HEK293 (cell line): ENCODE data around the gene INTS15.

Experiments
- IKZF3 ChIP-seq: fragments of 450-650 bp; IDR thresholded peaks from 2 replicates; pipeline ENCODE4 v1.5.0; 2018; ENCODE audit warnings: missing biosample characterization, mild to moderate bottlenecking, missing genetic modification characterization, moderate library complexity
- KLF1 ChIP-seq: fragments of 450-650 bp; formaldehyde crosslinking; IDR thresholded peaks from 2 replicates; pipeline ENCODE4 v1.5.1; 2016; ENCODE audit warnings: missing biosample characterization, missing genetic modification characterization
- KLF7 ChIP-seq: fragments of 450-650 bp; formaldehyde crosslinking; IDR thresholded peaks from 2 replicates; pipeline ENCODE4 v1.5.1; 2016; ENCODE audit warnings: missing biosample characterization, missing genetic modification characterization, borderline replicate concordance
- SALL2 ChIP-seq: fragments of 450-650 bp; formaldehyde crosslinking; IDR thresholded peaks from 2 replicates; pipeline ENCODE4 v1.5.0; 2017; ENCODE audit warnings: missing biosample characterization, mild to moderate bottlenecking, missing genetic modification characterization, borderline replicate concordance
- ZBTB1 ChIP-seq: fragments of 450-650 bp; formaldehyde crosslinking; IDR thresholded peaks from 2 replicates; pipeline ENCODE4 v1.5.1; 2016; ENCODE audit warnings: missing biosample characterization, missing genetic modification characterization
- ZFP69B ChIP-seq: fragments of 450-650 bp; formaldehyde crosslinking; IDR thresholded peaks from 2 replicates; pipeline ENCODE4 v1.5.1; 2016; ENCODE audit warnings: missing biosample characterization, missing genetic modification characterization
- ZNF114 ChIP-seq: fragments of 450-650 bp; formaldehyde crosslinking; IDR thresholded peaks from 2 replicates; pipeline ENCODE4 v1.5.0; 2017; ENCODE audit warnings: missing biosample characterization, missing genetic modification characterization
- ZNF140 ChIP-seq: fragments of 450-650 bp; formaldehyde crosslinking; IDR thresholded peaks from 2 replicates; pipeline ENCODE4 v1.5.1; 2016; ENCODE audit warnings: missing biosample characterization, missing genetic modification characterization
- ZNF169 ChIP-seq: fragments of 450-650 bp; formaldehyde crosslinking; IDR thresholded peaks from 2 replicates; pipeline ENCODE4 v1.5.1; 2016; ENCODE audit warnings: missing biosample characterization, missing genetic modification characterization
- ZNF2 ChIP-seq: fragments of 450-650 bp; formaldehyde crosslinking; IDR thresholded peaks from 2 replicates; pipeline ENCODE4 v1.5.1; 2016; ENCODE audit warnings: missing biosample characterization, missing genetic modification characterization
- ZNF223 ChIP-seq: fragments of 450-650 bp; formaldehyde crosslinking; IDR thresholded peaks from 2 replicates; pipeline ENCODE4 v1.5.1; 2016; ENCODE audit warnings: missing biosample characterization, missing genetic modification characterization
- ZNF248 ChIP-seq: fragments of 450-650 bp; formaldehyde crosslinking; IDR thresholded peaks from 2 replicates; pipeline ENCODE4 v1.5.1; 2017; ENCODE audit warnings: missing biosample characterization, missing genetic modification characterization
- ZNF280D ChIP-seq: fragments of 450-650 bp; formaldehyde crosslinking; IDR thresholded peaks from 2 replicates; pipeline ENCODE4 v1.5.1; 2016; ENCODE audit warnings: missing biosample characterization, missing genetic modification characterization
- ZNF335 ChIP-seq: fragments of 450-650 bp; formaldehyde crosslinking; conservative IDR thresholded peaks from 2 replicates; pipeline ENCODE4 v1.5.1; 2016; ENCODE audit warnings: missing biosample characterization, missing genetic modification characterization
- ZNF341 ChIP-seq: fragments of 450-650 bp; formaldehyde crosslinking; IDR thresholded peaks from 2 replicates; pipeline ENCODE4; 2016; ENCODE audit warnings: low read depth, missing biosample characterization, missing genetic modification characterization
- ZNF366 ChIP-seq: fragments of 450-650 bp; formaldehyde crosslinking; conservative IDR thresholded peaks from 2 replicates; pipeline ENCODE4 v1.5.1; 2016; ENCODE audit warnings: missing biosample characterization, missing genetic modification characterization
- ZNF37A ChIP-seq: fragments of 450-650 bp; IDR thresholded peaks from 2 replicates; pipeline ENCODE4 v1.5.1; 2018; ENCODE audit warnings: missing biosample characterization, missing genetic modification characterization
- ZNF521 ChIP-seq: fragments of 450-650 bp; formaldehyde crosslinking; IDR thresholded peaks from 2 replicates; pipeline ENCODE4 v1.5.1; 2017; ENCODE audit warnings: missing biosample characterization, mild to moderate bottlenecking, missing genetic modification characterization
- ZNF549 ChIP-seq: fragments of 450-650 bp; IDR thresholded peaks from 2 replicates; pipeline ENCODE4 v1.5.1; 2018; ENCODE audit warnings: missing biosample characterization, missing genetic modification characterization, mild to moderate bottlenecking, inconsistent platforms, moderate library complexity
- ZNF560 ChIP-seq: fragments of 450-650 bp; formaldehyde crosslinking; IDR thresholded peaks from 2 replicates; pipeline ENCODE4 v1.5.1; 2017; ENCODE audit warnings: missing biosample characterization, missing genetic modification characterization, borderline replicate concordance
- ZNF600 ChIP-seq: fragments of 450-650 bp; formaldehyde crosslinking; IDR thresholded peaks from 2 replicates; pipeline ENCODE4 v1.5.1; 2016; ENCODE audit warnings: missing biosample characterization, missing genetic modification characterization
- ZNF639 ChIP-seq: fragments of 450-650 bp; formaldehyde crosslinking; IDR thresholded peaks from 2 replicates; pipeline ENCODE4 v1.5.1; 2016; ENCODE audit warnings: missing biosample characterization, missing genetic modification characterization
- ZNF658 ChIP-seq: fragments of 450-650 bp; formaldehyde crosslinking; IDR thresholded peaks from 2 replicates; pipeline ENCODE4; 2016; ENCODE audit warnings: missing biosample characterization, missing genetic modification characterization
- ZNF670 ChIP-seq: fragments of 450-650 bp; formaldehyde crosslinking; IDR thresholded peaks from 2 replicates; pipeline ENCODE4 v1.5.1; 2016; ENCODE audit warnings: missing biosample characterization, missing genetic modification characterization, low read depth
- ZNF747 ChIP-seq: fragments of 450-650 bp; formaldehyde crosslinking; IDR thresholded peaks from 2 replicates; pipeline ENCODE4 v1.5.1; 2016; ENCODE audit warnings: missing biosample characterization, missing genetic modification characterization
- ZNF776 ChIP-seq: fragments of 450-650 bp; formaldehyde crosslinking; IDR thresholded peaks from 2 replicates; pipeline ENCODE4 v1.5.0; 2017; ENCODE audit warnings: missing biosample characterization, missing genetic modification characterization, borderline replicate concordance
- ZNF777 ChIP-seq: fragments of 450-650 bp; formaldehyde crosslinking; IDR thresholded peaks from 2 replicates; pipeline ENCODE4 v1.5.1; 2017; ENCODE audit warnings: missing biosample characterization, missing genetic modification characterization, borderline replicate concordance
- ZNF830 ChIP-seq: fragments of 450-650 bp; IDR thresholded peaks from 2 replicates; pipeline ENCODE4 v1.5.0; 2018; ENCODE audit warnings: missing biosample characterization, missing genetic modification characterization, low read depth, mild to moderate bottlenecking, moderate library complexity
- ZNF843 ChIP-seq: fragments of 450-650 bp; formaldehyde crosslinking; IDR thresholded peaks from 2 replicates; pipeline ENCODE4 v1.5.1; 2016; ENCODE audit warnings: missing biosample characterization, missing genetic modification characterization
- ZSCAN30 ChIP-seq: fragments of 450-650 bp; IDR thresholded peaks from 2 replicates; pipeline ENCODE4 v1.5.1; 2018; ENCODE audit warnings: missing biosample characterization, mild to moderate bottlenecking, missing genetic modification characterization, moderate library complexity
- TF ChIP-seq, protein P1 (sequence below): fragments of 450-650 bp; formaldehyde crosslinking; IDR thresholded peaks from 2 replicates; pipeline ENCODE4 v1.5.1; 2016; ENCODE audit warnings: missing biosample characterization, missing genetic modification characterization
- TF ChIP-seq, protein P2 (sequence below): fragments of 450-650 bp; formaldehyde crosslinking; IDR thresholded peaks from 2 replicates; pipeline ENCODE4 v1.5.1; 2016; ENCODE audit warnings: missing biosample characterization, missing genetic modification characterization
- TF ChIP-seq, protein P3 (sequence below): fragments of 450-650 bp; formaldehyde crosslinking; IDR thresholded peaks from 2 replicates; pipeline ENCODE4 v1.5.1; 2017; ENCODE audit warnings: missing biosample characterization, missing genetic modification characterization

Gene INTS15

GRCh38 chr7:6577369-6578113, 12.3 kb upstream of the INTS15 start, which contains the start of gene ZDHHC4 (continued):
- TF ChIP-seq ZNF114 (tag by site-specific recombination): no peak
- peak; percentile 62; the same call in 1 of the 2 replicates for TF ChIP-seq ZSCAN30
- TF ChIP-seq SALL2: no peak
- no peak for TF ChIP-seq ZNF140 (tag by site-specific recombination)
- TF ChIP-seq ZNF521: no peak
- no peak; the same call in 1 of the 2 replicates for TF ChIP-seq ZNF843
- TF ChIP-seq ZNF335: peak; percentile 86
- TF ChIP-seq ZNF549 (tag by site-specific recombination): no peak
- TF ChIP-seq ZNF37A (tag by site-specific recombination): no peak
- peak; percentile 38; the same call in 1 of the 2 replicates for TF ChIP-seq KLF1 (tag by site-specific recombination)
- TF ChIP-seq ZNF169 (tag by site-specific recombination): no peak
- TF ChIP-seq, protein P1, sequence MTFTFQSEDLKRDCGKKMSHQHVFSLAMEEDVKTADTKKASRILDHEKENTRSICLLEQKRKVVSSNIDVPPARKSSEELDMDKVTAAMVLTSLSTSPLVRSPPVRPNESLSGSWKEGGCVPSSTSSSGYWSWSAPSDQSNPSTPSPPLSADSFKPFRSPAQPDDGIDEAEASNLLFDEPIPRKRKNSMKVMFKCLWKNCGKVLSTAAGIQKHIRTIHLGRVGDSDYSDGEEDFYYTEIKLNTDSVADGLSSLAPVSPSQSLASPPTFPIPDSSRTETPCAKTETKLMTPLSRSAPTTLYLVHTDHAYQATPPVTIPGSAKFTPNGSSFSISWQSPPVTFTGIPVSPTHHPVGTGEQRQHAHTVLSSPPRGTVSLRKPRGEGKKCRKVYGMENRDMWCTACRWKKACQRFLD (tag by site-specific recombination): no peak
- no peak for TF ChIP-seq ZNF776 (tag by site-specific recombination)
- TF ChIP-seq ZNF639: no peak
- no peak for TF ChIP-seq ZNF777 (tag by site-specific recombination)
- TF ChIP-seq IKZF3 (tag by site-specific recombination): no peak
- no peak for TF ChIP-seq ZNF560 (tag by site-specific recombination)
- TF ChIP-seq ZNF830: no peak
- no peak for TF ChIP-seq ZNF223 (tag by site-specific recombination)
- TF ChIP-seq ZNF600: peak; percentile 38; the same call in 1 of the 2 replicates
- TF ChIP-seq, protein P2, sequence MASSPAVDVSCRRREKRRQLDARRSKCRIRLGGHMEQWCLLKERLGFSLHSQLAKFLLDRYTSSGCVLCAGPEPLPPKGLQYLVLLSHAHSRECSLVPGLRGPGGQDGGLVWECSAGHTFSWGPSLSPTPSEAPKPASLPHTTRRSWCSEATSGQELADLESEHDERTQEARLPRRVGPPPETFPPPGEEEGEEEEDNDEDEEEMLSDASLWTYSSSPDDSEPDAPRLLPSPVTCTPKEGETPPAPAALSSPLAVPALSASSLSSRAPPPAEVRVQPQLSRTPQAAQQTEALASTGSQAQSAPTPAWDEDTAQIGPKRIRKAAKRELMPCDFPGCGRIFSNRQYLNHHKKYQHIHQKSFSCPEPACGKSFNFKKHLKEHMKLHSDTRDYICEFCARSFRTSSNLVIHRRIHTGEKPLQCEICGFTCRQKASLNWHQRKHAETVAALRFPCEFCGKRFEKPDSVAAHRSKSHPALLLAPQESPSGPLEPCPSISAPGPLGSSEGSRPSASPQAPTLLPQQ (tag by site-specific recombination): peak; percentile 62; the same call in 1 of the 2 replicates
- no peak for TF ChIP-seq ZNF248
- peak; percentile 43 for TF ChIP-seq ZNF341 (tag by site-specific recombination)
- no peak for TF ChIP-seq ZBTB1
- no peak for TF ChIP-seq ZNF280D
- no peak for TF ChIP-seq ZNF366 (tag by site-specific recombination)
- TF ChIP-seq KLF7 (tag by site-specific recombination): no peak
- TF ChIP-seq ZNF2 (tag by site-specific recombination): 0 out of 2 replicates have a peak, but pooled peaks have one; percentile 39
- TF ChIP-seq ZNF670 (tag by site-specific recombination): no peak
- TF ChIP-seq, protein P3, sequence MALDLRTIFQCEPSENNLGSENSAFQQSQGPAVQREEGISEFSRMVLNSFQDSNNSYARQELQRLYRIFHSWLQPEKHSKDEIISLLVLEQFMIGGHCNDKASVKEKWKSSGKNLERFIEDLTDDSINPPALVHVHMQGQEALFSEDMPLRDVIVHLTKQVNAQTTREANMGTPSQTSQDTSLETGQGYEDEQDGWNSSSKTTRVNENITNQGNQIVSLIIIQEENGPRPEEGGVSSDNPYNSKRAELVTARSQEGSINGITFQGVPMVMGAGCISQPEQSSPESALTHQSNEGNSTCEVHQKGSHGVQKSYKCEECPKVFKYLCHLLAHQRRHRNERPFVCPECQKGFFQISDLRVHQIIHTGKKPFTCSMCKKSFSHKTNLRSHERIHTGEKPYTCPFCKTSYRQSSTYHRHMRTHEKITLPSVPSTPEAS (tag by site-specific recombination): 0 out of 2 replicates have a peak, but pooled peaks have one; percentile 16
- TF ChIP-seq ZNF747 (tag by site-specific recombination): no peak
- no peak for TF ChIP-seq ZNF658 (tag by site-specific recombination)
- no peak for TF ChIP-seq ZFP69B (tag by site-specific recombination)
